HepG2 (cell line): ENCODE data around the gene ATP9A. TPM values are rescaled to one million over a fixed set of nuclear protein-coding genes. Genes with fewer than 3 reads are reported as not detected.

ENCODE experiments used
- ATF3 ChIP-seq: sonication (generic); formaldehyde crosslinking; IDR thresholded peaks from 2 replicates; pipeline ENCODE4 v1.4.0; 2020; ENCODE audit warnings: missing genetic modification reagents
- CTCF ChIP-seq: sonication (generic); formaldehyde crosslinking; IDR thresholded peaks from 2 replicates; pipeline ENCODE4 v1.5.0; 2020; ENCODE audit warnings: mild to moderate bottlenecking, missing genetic modification reagents, moderate library complexity
- DPF2 ChIP-seq: sonication (generic); formaldehyde crosslinking; IDR thresholded peaks from 2 replicates; pipeline ENCODE4 v1.4.0; 2020; ENCODE audit warnings: mild to moderate bottlenecking, low read depth, missing genetic modification reagents, borderline replicate concordance
- EZH2 ChIP-seq: conservative IDR thresholded peaks from 2 replicates; pipeline ENCODE4 v1.6.1; 2012; ENCODE audit warnings: mild to moderate bottlenecking, low read depth, low read length, moderate library complexity
- HNRNPLL ChIP-seq: fragments of 200-400 bp; formaldehyde crosslinking; IDR thresholded peaks from 2 replicates; pipeline ENCODE4 v1.6.1; 2017; ENCODE audit warnings: mild to moderate bottlenecking, low read depth, low read length; ENCODE audit not compliant: poor library complexity, severe bottlenecking
- JUND ChIP-seq: sonication (generic); formaldehyde crosslinking; IDR thresholded peaks from 2 replicates; pipeline ENCODE4 v1.8.0; 2022; ENCODE audit warnings: mild to moderate bottlenecking, missing genetic modification reagents
- PHF20 ChIP-seq: sonication (generic); formaldehyde crosslinking; IDR thresholded peaks from 2 replicates; pipeline ENCODE4 v1.5.0; 2020; ENCODE audit warnings: mild to moderate bottlenecking, missing genetic modification reagents
- PITX1 ChIP-seq: sonication (generic); formaldehyde crosslinking; IDR thresholded peaks from 2 replicates; pipeline ENCODE4 v1.5.1; 2020; ENCODE audit warnings: mild to moderate bottlenecking, missing genetic modification reagents
- RERE ChIP-seq: IDR thresholded peaks from 2 replicates; pipeline ENCODE4 v1.6.1; 2016; ENCODE audit warnings: low read depth, missing genetic modification reagents, missing compliant biosample characterization
- SMYD3 ChIP-seq: sonication (generic); formaldehyde crosslinking; IDR thresholded peaks from 2 replicates; pipeline ENCODE4 v1.8.1; 2023; ENCODE audit warnings: mild to moderate bottlenecking, missing genetic modification reagents
- SNRNP70 ChIP-seq: fragments of 200-400 bp; formaldehyde crosslinking; IDR thresholded peaks from 2 replicates; pipeline ENCODE4 v1.6.1; 2017; ENCODE audit warnings: mild to moderate bottlenecking, low read depth, low read length, moderate library complexity
- ZHX1 ChIP-seq: sonication (generic); formaldehyde crosslinking; IDR thresholded peaks from 2 replicates; pipeline ENCODE4 v1.8.1; 2022; ENCODE audit warnings: low read depth, mild to moderate bottlenecking, missing genetic modification reagents
- ZNF12 ChIP-seq: sonication (generic); formaldehyde crosslinking; IDR thresholded peaks from 2 replicates; pipeline ENCODE4 v1.5.0; 2020; ENCODE audit warnings: missing genetic modification reagents
- ZNF17 ChIP-seq: sonication (generic); formaldehyde crosslinking; IDR thresholded peaks from 2 replicates; pipeline ENCODE4 v1.5.0; 2020; ENCODE audit warnings: mild to moderate bottlenecking, missing genetic modification reagents
- ZNF260 ChIP-seq: sonication (generic); formaldehyde crosslinking; IDR thresholded peaks from 2 replicates; pipeline ENCODE4 v1.4.0; 2020; ENCODE audit warnings: missing genetic modification reagents, low read depth, mild to moderate bottlenecking, borderline replicate concordance
- ZNF557 ChIP-seq: sonication (generic); formaldehyde crosslinking; IDR thresholded peaks from 2 replicates; pipeline ENCODE4 v1.4.0; 2020; ENCODE audit warnings: missing genetic modification reagents
- ZNF674 ChIP-seq: sonication (generic); formaldehyde crosslinking; IDR thresholded peaks from 2 replicates; pipeline ENCODE4 v1.5.0; 2020; ENCODE audit warnings: low read depth, mild to moderate bottlenecking, missing genetic modification reagents
- ZNF768 ChIP-seq: sonication (generic); formaldehyde crosslinking; IDR thresholded peaks from 2 replicates; pipeline ENCODE4 v1.4.0; 2020; ENCODE audit warnings: missing genetic modification reagents
- ZSCAN9 ChIP-seq: IDR thresholded peaks from 2 replicates; pipeline ENCODE4 v1.6.1; 2016; ENCODE audit warnings: borderline replicate concordance
- polyA plus RNA-seq, 8 experiments: library from polyadenylated mRNA; depleted of rRNA in 3 of 8; stranded (reverse) in 7 of 8; unstranded in 1 of 8; fragments of >200 nt; fragmentation: Illumina TruSeq in 4 of 8; extraction: Trizol in 4 of 8; gene quantifications; 2 replicates each; pipeline versions ENCODE4 v1.2.1 to v1.2.3, GENCODE V29; 2011 to 2016; ENCODE audit warnings: low read depth in 4 of 8, missing spikeins in 1 of 8, mixed read lengths in 1 of 8; ENCODE audit not compliant: insufficient read depth in 1 of 8
- total RNA-seq, 5 experiments: library from RNA; depleted of rRNA; stranded (reverse); fragments of >200 nt; fragmentation: Illumina TruSeq; extraction: Trizol; gene quantifications; 2 replicates each; pipeline ENCODE4 v1.2.3, GENCODE V29; 2016; ENCODE audit warnings: low read depth in 1 of 5

The ATP9A gene
- total and polyA plus RNA-seq, 2 of the 13 experiments (the other 11 are each of a cell fraction or from before 2014, with no cell fraction given): 11.8 to 18.5 TPM

GRCh38 chr20:51766994-51767866 is 960 bp downstream of the ATP9A start (continued):
- 0 out of 2 replicates have a peak, but pooled peaks have one; percentile 31 for TF ChIP-seq ZHX1 (CRISPR knock-in tag)
- TF ChIP-seq PHF20: no peak; the same call in 1 of the 2 replicates
- no peak for TF ChIP-seq DPF2 (CRISPR knock-in tag)
- TF ChIP-seq PITX1 (CRISPR knock-in tag): peak; percentile 20
- no peak for TF ChIP-seq ZNF557 (CRISPR knock-in tag)
- TF ChIP-seq ZNF674 (CRISPR knock-in tag): peak; percentile 58; the same call in 1 of the 2 replicates
- no peak for TF ChIP-seq ZNF260 (CRISPR knock-in tag)
- TF ChIP-seq EZH2: no peak
- no peak; the same call in 1 of the 2 replicates for TF ChIP-seq RERE (CRISPR knock-in tag)
- no peak for TF ChIP-seq ZNF17
- no peak for TF ChIP-seq ZNF12 (CRISPR knock-in tag)
- no peak for TF ChIP-seq SNRNP70
- TF ChIP-seq ZNF768 (CRISPR knock-in tag): no peak; the same call in 1 of the 2 replicates
- no peak for TF ChIP-seq ZSCAN9 (CRISPR knock-in tag)
- TF ChIP-seq ATF3 (CRISPR knock-in tag): no peak
- TF ChIP-seq CTCF (CRISPR knock-in tag): peak; percentile 68
- no peak for TF ChIP-seq JUND (CRISPR knock-in tag)
- no peak for TF ChIP-seq SMYD3
- peak; percentile 88 for TF ChIP-seq HNRNPLL
